ENCODE data around the gene POP4. TPM values are rescaled to one million over a fixed set of nuclear protein-coding genes. Genes with fewer than 3 reads are reported as not detected.

Gene POP4
- total and polyA plus RNA-seq, 2 of the 4 experiments (the other 2 are of a cell fraction), result 65.1 to 87.2 TPM

GRCh38 chr19:29579308-29579910 lies 26.7 kb upstream of the POP4 start:
- POLR2A ChIA-PET (ENCODE audit: unreplicated experiment), result no interaction called here
- TF ChIP-seq CEBPB (IDR thresholded peaks at IDR 0.05; ENCODE audit: low read depth, low read length), result no peak
- TF ChIP-seq RCOR1 (IDR thresholded peaks at IDR 0.05; ENCODE audit: insufficient replicate concordance, low read length), result no peak
- TF ChIP-seq RFX5 (IDR thresholded peaks at IDR 0.05; ENCODE audit: low read depth, low read length), result no peak
- TF ChIP-seq ELK1 (IDR thresholded peaks at IDR 0.05; ENCODE audit: borderline replicate concordance, low read depth, low read length), result no peak
- TF ChIP-seq SMC3 (IDR thresholded peaks at IDR 0.05; ENCODE audit: low read depth, low read length), result no peak
- TF ChIP-seq FOS (IDR thresholded peaks at IDR 0.05; ENCODE audit: low read depth, low read length), result no peak
- no peak for TF ChIP-seq BHLHE40 (IDR thresholded peaks at IDR 0.05; ENCODE audit: low read depth, low read length)
- no peak for TF ChIP-seq NFE2L2 (IDR thresholded peaks at IDR 0.05; ENCODE audit: low read depth, low read length)
- TF ChIP-seq MAZ (IDR thresholded peaks at IDR 0.05; ENCODE audit: borderline replicate concordance, low read depth, low read length), result no peak
- TF ChIP-seq USF2 (IDR thresholded peaks at IDR 0.05; ENCODE audit: low read depth, low read length), result no peak
- TF ChIP-seq RAD21 (IDR thresholded peaks at IDR 0.05; ENCODE audit: low read length), result no peak
- no peak for TF ChIP-seq MAFK (IDR thresholded peaks at IDR 0.05; ENCODE audit: low read depth, low read length)
- TF ChIP-seq CTCF (conservative IDR thresholded peaks at IDR 0.05; ENCODE audit: low read depth, low read length), result no peak
- in situ Hi-C loops (cut with MboI; ENCODE audit: low sequenced_read_pairs), result no loop called here

More at GRCh38 chr19:29579308-29579910, 26.7 kb upstream of the POP4 start:
- CTCF ChIA-PET, result no interaction called here
- no peak overlapping the region for H3K14ac ChIP-seq (replicated peaks; ENCODE audit: low read depth, low read length)
- no peak overlapping the region for H2AFZ ChIP-seq (replicated peaks; ENCODE audit: low read length, poor library complexity)
- no peaks in the 10 kb centered on the region for H3K4me1 ChIP-seq (ENCODE audit: control insufficient read depth, insufficient read depth, low read length)
- no peak overlapping the region for H4K8ac ChIP-seq (ENCODE audit: low read depth in 2 of 2, low read length in 2 of 2)
- no peaks in the 10 kb centered on the region for H3K9me1 ChIP-seq (ENCODE audit: insufficient read depth, low read length)
- H3K4me2 ChIP-seq (ENCODE audit: low read depth, low read length), result no peak overlapping the region
- H4K20me1 ChIP-seq (ENCODE audit: insufficient read depth, low read length), result no peaks in the 10 kb centered on the region
- H2BK5ac ChIP-seq (ENCODE audit: low read depth, low read length, poor library complexity, severe bottlenecking), result no peak overlapping the region
- H3K9ac ChIP-seq (ENCODE audit: low read depth, low read length), result no peak overlapping the region
- H2BK15ac ChIP-seq (ENCODE audit: low read depth, low read length), result no peak overlapping the region
- H3K27ac ChIP-seq (ENCODE audit: insufficient read depth, low read length), result no peak overlapping the region
- H3K23ac ChIP-seq (ENCODE audit: low read depth, low read length), result no peak overlapping the region
- no peak overlapping the region for H4K91ac ChIP-seq (ENCODE audit: insufficient read depth, low read depth, low read length)
- 67% methylated on average over 1 of the region's 6 CpGs; no CpG with 5 or more reads in 1 of the 2 experiments for WGBS, 2 experiments (ENCODE audit: extremely low coverage in 2 of 2, insufficient read length in 1 of 2)
- no peak overlapping the region for H2BK120ac ChIP-seq (ENCODE audit: low read depth, low read length)
- no peaks in the 10 kb centered on the region for H3K9me3 ChIP-seq (ENCODE audit: control insufficient read depth, insufficient read depth, low read length)
- intact Hi-C loops (cut with micrococcal nuclease), result no loop called here
- H2AK9ac ChIP-seq (replicated peaks; ENCODE audit: low read depth, low read length, poor library complexity), result no peak overlapping the region
- ATAC-seq (ENCODE audit: low read depth), result no peak
- H2BK20ac ChIP-seq (ENCODE audit: low read depth, low read length), result no peak overlapping the region
- no TSS peak for BruUV-seq (replicated peaks)
- no peak overlapping the region for H3K4ac ChIP-seq (ENCODE audit: low read depth, low read length)
- H3K4me3 ChIP-seq (ENCODE audit: insufficient read depth, low read depth, low read length), result no peak overlapping the region
- H3K79me1 ChIP-seq (ENCODE audit: low read depth in 1 of 2, low read length in 2 of 2), result no peaks in the 10 kb centered on the region
- H3K56ac ChIP-seq (ENCODE audit: extremely low read depth, insufficient read depth, low read length), result no peak overlapping the region
- no peak for DNase-seq
- H3K36me3 ChIP-seq (ENCODE audit: control insufficient read depth, insufficient read depth, low read length), result no peaks in the 10 kb centered on the region
- no peak overlapping the region for H3K18ac ChIP-seq (ENCODE audit: low read depth, low read length)
- H3K27me3 ChIP-seq (ENCODE audit: control insufficient read depth, insufficient read depth, low read length), result peaks cover 3% of the 10 kb centered on the region; the same call in 1 of the 2 replicates
- dilution Hi-C loops (cut with HindIII; ENCODE audit: low sequenced_read_pairs, unreplicated experiment), result no loop called here
- no peak overlapping the region for H2AK5ac ChIP-seq (ENCODE audit: low read depth, low read length)
- no peak overlapping the region for H4K5ac ChIP-seq (ENCODE audit: low read depth, low read length)
